H1 (cell line): ENCODE results near the gene GAS6. TPM values are rescaled to one million over a fixed set of nuclear protein-coding genes. Genes with fewer than 3 reads are reported as not detected.

Experiments
- CTCF ChIA-PET: fragments of 300-600 bp; sonication (Branson Sonifier 250); formaldehyde crosslinking; loops from one replicate; lab custom pipeline; 2021; ENCODE audit not compliant: partially characterized antibody; lab: Charles Lee
- POLR2A ChIA-PET: fragments of 300-600 bp; sonication (Branson Sonifier 250); formaldehyde crosslinking; loops from one replicate; lab custom pipeline; 2021; ENCODE audit warnings: inconsistent platforms; ENCODE audit not compliant: partially characterized antibody; lab: Charles Lee
- DNase-seq, 2 experiments: peaks; one replicate each; pipeline versions ENCODE4 v3.0.0 to v3.0.0-alpha.2; 2010 to 2022; ENCODE audit warnings: low spot score in 2 of 2, low read depth in 1 of 2, mixed read lengths in 1 of 2
- FAIRE-seq: peaks from 2 replicates; lab custom pipeline; 2011; peaks lifted over from hg19 to GRCh38; lab: Jason Lieb, UNC
- H2AFZ ChIP-seq: 2 replicates; pipeline ENCODE4 v1.8.1; 2012; ENCODE audit warnings: low read length, inconsistent platforms
- H2AK5ac ChIP-seq: 2 replicates; pipeline ENCODE4 v1.6.1; 2013; ENCODE audit warnings: low read depth, low read length
- H2BK120ac ChIP-seq: replicated peaks from 2 replicates; pipeline ENCODE3; 2013; ENCODE audit warnings: low read depth, low read length, inconsistent platforms
- H2BK12ac ChIP-seq: 2 replicates; pipeline ENCODE4 v1.6.1; 2013; ENCODE audit warnings: low read depth, low read length
- H2BK15ac ChIP-seq: 2 replicates; pipeline ENCODE4 v1.6.1; 2013; ENCODE audit warnings: low read length
- H2BK20ac ChIP-seq: 2 replicates; pipeline ENCODE4 v1.6.1; 2013; ENCODE audit warnings: low read length
- H2BK5ac ChIP-seq: 2 replicates; pipeline ENCODE4 v1.6.1; 2013; ENCODE audit warnings: low read depth, low read length
- H3K14ac ChIP-seq: 2 replicates; pipeline ENCODE4 v1.6.1; 2013; ENCODE audit warnings: inconsistent platforms; ENCODE audit not compliant: insufficient read length
- H3K18ac ChIP-seq: 2 replicates; pipeline ENCODE4 v1.6.1; 2013; ENCODE audit warnings: low read length; ENCODE audit errors: extremely low read depth
- H3K23ac ChIP-seq: 2 replicates; pipeline ENCODE4 v1.6.1; 2013; ENCODE audit warnings: inconsistent platforms; ENCODE audit not compliant: insufficient read length
- H3K23me2 ChIP-seq: 2 replicates; pipeline ENCODE4 v1.6.1; 2013; ENCODE audit warnings: low read depth, low read length
- H3K27ac ChIP-seq: 2 replicates; pipeline ENCODE4 v1.6.1; 2011; ENCODE audit warnings: low read depth, low read length, inconsistent platforms
- H3K27me3 ChIP-seq, 4 experiments: replicated peaks in 1 of 4; 1 replicate in 1 of 4; 2 replicates in 3 of 4; pipeline versions ENCODE4 v1.6.1 to v1.8.1; 2011 to 2013; ENCODE audit warnings: low read length in 3 of 4, mild to moderate bottlenecking in 3 of 4, inconsistent platforms in 2 of 4, mixed read lengths in 2 of 4, moderate library complexity in 1 of 4; ENCODE audit not compliant: control insufficient read depth in 3 of 4, insufficient read depth in 3 of 4; ENCODE audit errors: extremely low read depth in 1 of 4
- H3K36me3 ChIP-seq, 4 experiments: 2 replicates each; pipeline versions ENCODE4 v1.6.1 to v1.8.1; 2011 to 2013; ENCODE audit warnings: mild to moderate bottlenecking in 4 of 4, low read length in 3 of 4, moderate library complexity in 2 of 4, control low read depth in 1 of 4, inconsistent platforms in 1 of 4; ENCODE audit not compliant: insufficient read depth in 4 of 4, control insufficient read depth in 2 of 4
- H3K4ac ChIP-seq: replicated peaks from 2 replicates; pipeline ENCODE3; 2013; ENCODE audit warnings: low read length, low read depth, mixed read lengths, inconsistent platforms; ENCODE audit not compliant: insufficient read length
- H3K4me1 ChIP-seq, 4 experiments: replicated peaks in 1 of 4; 1 replicate in 1 of 4; 2 replicates in 3 of 4; pipeline versions ENCODE4 v1.6.1 to v1.8.1; 2011 to 2013; ENCODE audit warnings: low read length in 3 of 4, inconsistent platforms in 2 of 4, mixed read lengths in 1 of 4; ENCODE audit not compliant: insufficient read depth in 4 of 4, control insufficient read depth in 3 of 4
- H3K4me2 ChIP-seq, 2 experiments: 2 replicates each; pipeline versions ENCODE4 v1.6.1 to v1.8.1; 2011 to 2013; ENCODE audit warnings: low read depth in 2 of 2, low read length in 2 of 2, control low read depth in 1 of 2, inconsistent platforms in 1 of 2, mild to moderate bottlenecking in 1 of 2; ENCODE audit not compliant: insufficient read depth in 1 of 2
- H3K4me3 ChIP-seq, 4 experiments: fragments of 200-600, 300-600 bp in 1 of 4; sonication (generic), shearing (Covaris generic), sonication (Bioruptor Twin) in 1 of 4; 2 replicates each; pipeline versions ENCODE4 v1.5.1 to v1.8.1; 2011 to 2016; ENCODE audit warnings: low read length in 4 of 4, low read depth in 3 of 4, control low read depth in 2 of 4, inconsistent platforms in 2 of 4, mild to moderate bottlenecking in 2 of 4, mixed read lengths in 1 of 4, moderate library complexity in 1 of 4; ENCODE audit not compliant: insufficient read depth in 2 of 4; ENCODE audit errors: extremely low read depth in 1 of 4
- H3K56ac ChIP-seq: replicated peaks from 2 replicates; pipeline ENCODE3; 2013; ENCODE audit warnings: low read depth, mild to moderate bottlenecking, mixed read lengths, low read length, inconsistent platforms; ENCODE audit not compliant: insufficient read length
- H3K79me1 ChIP-seq: 2 replicates; pipeline ENCODE4 v1.6.1; 2013; ENCODE audit warnings: low read depth, low read length, control low read depth
- H3K79me2 ChIP-seq, 2 experiments: 2 replicates each; pipeline versions ENCODE4 v1.6.1 to v1.8.1; 2012 to 2013; ENCODE audit warnings: low read length in 2 of 2, mild to moderate bottlenecking in 2 of 2, inconsistent platforms in 1 of 2; ENCODE audit not compliant: insufficient read depth in 2 of 2, control insufficient read depth in 1 of 2
- H3K9ac ChIP-seq, 4 experiments: replicated peaks in 1 of 4; 1 replicate in 1 of 4; 2 replicates in 3 of 4; pipeline versions ENCODE4 v1.6.1 to v1.8.1; 2011 to 2013; ENCODE audit warnings: low read depth in 3 of 4, low read length in 3 of 4, control low read depth in 2 of 4, mild to moderate bottlenecking in 2 of 4, moderate library complexity in 2 of 4, inconsistent platforms in 1 of 4; ENCODE audit errors: extremely low read depth in 1 of 4
- H3K9me3 ChIP-seq, 2 experiments: 2 replicates each; pipeline versions ENCODE4 v1.6.1 to v1.8.1; 2012 to 2013; ENCODE audit warnings: mild to moderate bottlenecking in 2 of 2, moderate library complexity in 2 of 2, control low read depth in 1 of 2, inconsistent platforms in 1 of 2, low read depth in 1 of 2, low read length in 1 of 2, mixed read lengths in 1 of 2; ENCODE audit not compliant: insufficient read depth in 2 of 2
- H4K20me1 ChIP-seq, 2 experiments: replicated peaks in 1 of 2; 2 replicates each; pipeline versions ENCODE3 to v1.8.1; 2011 to 2013; ENCODE audit warnings: inconsistent platforms in 2 of 2, low read length in 2 of 2, mild to moderate bottlenecking in 1 of 2; ENCODE audit not compliant: insufficient read depth in 2 of 2, control insufficient read depth in 1 of 2
- H4K5ac ChIP-seq: 2 replicates; pipeline ENCODE4 v1.6.1; 2013; ENCODE audit warnings: low read length, low read depth, mixed read lengths, inconsistent platforms; ENCODE audit not compliant: insufficient read length
- H4K8ac ChIP-seq: 2 replicates; pipeline ENCODE4 v1.8.0; 2013; ENCODE audit warnings: mild to moderate bottlenecking, moderate library complexity, low read length, inconsistent platforms; ENCODE audit not compliant: insufficient read depth; ENCODE audit errors: extremely low read depth
- H4K91ac ChIP-seq: replicated peaks from 2 replicates; pipeline ENCODE3; 2013; ENCODE audit warnings: low read length, mixed read lengths, inconsistent platforms; ENCODE audit not compliant: insufficient read length
- EP300 ChIP-seq, 2 experiments: IDR thresholded peaks; 1 replicate in 1 of 2; 2 replicates in 1 of 2; pipeline ENCODE4 v1.6.1; 2011 to 2012; ENCODE audit warnings: low read depth in 2 of 2, low read length in 2 of 2, mild to moderate bottlenecking in 2 of 2, borderline replicate concordance in 1 of 2, inconsistent platforms in 1 of 2, moderate library complexity in 1 of 2
- WGBS, 2 experiments: shearing (Covaris generic) in 1 of 2; methylation state at CpG; one replicate each; pipeline versions ENCODE4 v1.1.6 to v1.1.7; 2013 to 2015; ENCODE audit warnings: low lambda C conversion rate in 2 of 2, mixed read lengths in 2 of 2, inconsistent platforms in 1 of 2, low coverage in 1 of 2, missing lambda C conversion rate in 1 of 2; ENCODE audit not compliant: insufficient replicate concordance in 2 of 2, insufficient coverage in 1 of 2, insufficient read length in 1 of 2; ENCODE audit errors: extremely low coverage in 1 of 2, missing lambda C conversion rate in 1 of 2; 5-methylcytosine and 5-hydroxymethylcytosine counted together
- polyA plus RNA-seq, 7 experiments: library from polyadenylated mRNA; depleted of rRNA in 3 of 7; stranded (reverse) in 5 of 7; unstranded in 2 of 7; fragments of >200 nt in 5 of 7; fragments of 200-250 nt in 2 of 7; gene quantifications; 1 replicate in 5 of 7; 2 replicates in 1 of 7; 4 replicates in 1 of 7; pipeline versions ENCODE4 v1.2.1 to v1.2.3, GENCODE V29; 2011 to 2013; ENCODE audit warnings: missing spikeins in 2 of 7, mixed read lengths in 2 of 7
- total RNA-seq: library from RNA; stranded (reverse); fragmentation: NEBNext Ultra II Directional; extraction: Animal tissue kit (Norgen Biotek cat#: 25700); gene quantifications from 2 replicates; pipeline ENCODE4 v1.2.1, GENCODE V29; 2021

The GAS6 gene
- total and polyA plus RNA-seq, 2 of the 8 experiments (the other 6 are each of a cell fraction or from before 2014, with no cell fraction given), result 18.6 to 31.0 TPM

- Histone ChIP-seq H3K4me1 (no peaks in the 10 kb centered on the region), H3K14ac (no peak overlapping the region), H4K91ac (no peak overlapping the region), H3K36me3 (no peaks in the 10 kb centered on the region), H3K79me2 (no peaks in the 10 kb centered on the region), H3K56ac (no peak overlapping the region), H2BK20ac (no peak overlapping the region), H2BK12ac (no peak overlapping the region), H4K8ac (no peak overlapping the region), H3K79me1 (no peaks in the 10 kb centered on the region), H4K20me1 (no peaks in the 10 kb centered on the region), H3K4ac (no peak overlapping the region), H2BK5ac (no peak overlapping the region), H3K4me2 (no peak overlapping the region), H2BK15ac (no peak overlapping the region), H2AFZ (no peak overlapping the region), H3K18ac (no peak overlapping the region), H3K4me3 (no peak overlapping the region), H4K5ac (no peak overlapping the region), H2BK120ac (no peak overlapping the region), H3K23ac (no peak overlapping the region), H3K23me2 (no peaks in the 10 kb centered on the region; the same call in 1 of the 2 replicates), H3K9me3 (peaks cover 0 to 2% of the 10 kb centered on the region in 2 experiments; a peak in 3 of 4 replicates), H2AK5ac (no peak overlapping the region), H3K27ac (no peak overlapping the region), H3K9ac (no peak overlapping the region), H3K27me3 (no peaks in the 10 kb centered on the region; a peak in 1 of 7 replicates)
- DNase-seq, result no peak
- ChIA-PET POLR2A (no interaction called here), CTCF (interaction anchor here (1.2 kb wide), 1 partner anchor 93 kb away, joined by 3 read pairs; no protein-coding TSS in a partner anchor)
- FAIRE-seq, result no peak
- WGBS, 2 experiments, result 82% methylated on average over 10 of the region's 10 CpGs; no CpG with 5 or more reads in 1 of the 2 experiments
- TF ChIP-seq EP300 (IDR thresholded peaks at IDR 0.05; ENCODE audit: borderline replicate concordance in 1 of 2, low read depth in 2 of 2, low read length in 2 of 2), result no peak
Measured at GRCh38 chr13:113900646-113901045, 36.8 kb upstream of the GAS6 start.
